Adrenal gland (tissue), 12 donors: ENCODE data around the gene LMNA. TPM values are rescaled to one million over a fixed set of nuclear protein-coding genes. Genes with fewer than 3 reads are reported as not detected.

ENCODE experiments used
- DNase-seq, 7 donors: peaks; one replicate each; pipeline ENCODE4 v3.0.0-alpha.2; 2019 to 2020
- H3K27ac ChIP-seq, 5 donors: fragments of 200-600 bp; sonication (generic) in 4 of 5; 1 replicate in 3 of 5; 2 replicates in 2 of 5; pipeline versions ENCODE4 v1.5.1 to v1.8.0; 2016 to 2020; ENCODE audit warnings: mild to moderate bottlenecking in 1 of 5
- H3K27me3 ChIP-seq: fragments of 200-600 bp; 2 replicates; pipeline ENCODE4 v1.8.0; 2021
- H3K36me3 ChIP-seq, 2 donors: fragments of 200-600 bp; replicated peaks in 1 of 2; 1 replicate in 1 of 2; 2 replicates in 1 of 2; pipeline versions ENCODE4 v1.5.1 to v1.8.0; 2018 to 2022
- H3K4me1 ChIP-seq, 2 donors: fragments of 200-600 bp; replicated peaks in 1 of 2; 1 replicate in 1 of 2; 2 replicates in 1 of 2; pipeline versions ENCODE4 v1.5.1 to v1.8.0; 2018 to 2021
- H3K4me3 ChIP-seq, 4 donors: fragments of 200-600 bp; sonication (generic) in 3 of 4; one replicate each; pipeline ENCODE4 v1.5.1; 2016 to 2018
- H3K9me3 ChIP-seq, 3 donors: fragments of 200-600 bp; sonication (generic) in 1 of 3; replicated peaks in 1 of 3; 1 replicate in 2 of 3; 2 replicates in 1 of 3; pipeline versions ENCODE4 v1.5.1 to v1.8.0; 2016 to 2021
- CTCF ChIP-seq, 6 experiments: fragments of 450-650 bp in 4 of 6; fragments of 200-600 bp in 2 of 6; sonication (generic) in 1 of 6; IDR thresholded peaks; 1 replicate in 5 of 6; 2 replicates in 1 of 6; pipeline versions ENCODE4 v1.5.1 to v1.8.0; 2016 to 2021; ENCODE audit warnings: antibody characterized with exemption in 6 of 6, mild to moderate bottlenecking in 2 of 6, moderate library complexity in 1 of 6
- POLR2A ChIP-seq, 2 donors: fragments of 450-650 bp; IDR thresholded peaks; one replicate each; pipeline ENCODE4 v1.6.1; 2017; ENCODE audit warnings: antibody characterized with exemption in 2 of 2, mild to moderate bottlenecking in 2 of 2, moderate library complexity in 1 of 2
- WGBS, 4 donors: extraction: QIAGEN DNeasy Blood & Tissue Kit in 2 of 4; methylation state at CpG; one replicate each; pipeline versions ENCODE4 v1.1.5 to v1.1.7; 2013 to 2017; 5-methylcytosine and 5-hydroxymethylcytosine counted together
- intact Hi-C, 2 donors: fragments of 100-400 bp; cut with DNase I; formaldehyde crosslinking; loops; one replicate each; pipeline versions ENCODE4 v1.14.1 to v1.15.0; 2022 to 2023
- polyA plus RNA-seq, 3 donors: library from polyadenylated mRNA; stranded (reverse); fragments of 200-250 nt in 2 of 3; fragments of 350-450 nt in 1 of 3; fragmentation: Illumina TruSeq in 1 of 3; extraction: RNeasy Lipid Tissue Mini Kit (QIAGEN cat#74804) in 1 of 3; gene quantifications; one replicate each; pipeline ENCODE4 v1.2.3, GENCODE V29; 2013 to 2014
- total RNA-seq, 9 donors: library from RNA; depleted of rRNA in 4 of 9; stranded (reverse); fragments of >200 nt in 4 of 9; fragments of 120-200 nt in 1 of 9; fragmentation: NEBNext Ultra II Directional in 1 of 9; extraction: Animal tissue kit (Norgen Biotek cat#: 25700) in 1 of 9; gene quantifications; one replicate each; pipeline versions ENCODE4 v1.1.0 to v1.2.4, GENCODE V29; 2013 to 2023
- donor health status: healthy with polysubstance abuse.
- donor health status: Bipolar disorder and iron deficiency.
- donor health status: DM: yes; HTN: yes; CAD: no.
- donor health status: DM: no; HTN: no; CAD: no.
- donor health status: DM: no; HTN: no; CAD: no.
- donor health status: DM: yes; HTN: yes; CAD: no.

LMNA gene
- total and polyA plus RNA-seq, 12 donors, result 116 to 591 (median 382) TPM

DNA sequence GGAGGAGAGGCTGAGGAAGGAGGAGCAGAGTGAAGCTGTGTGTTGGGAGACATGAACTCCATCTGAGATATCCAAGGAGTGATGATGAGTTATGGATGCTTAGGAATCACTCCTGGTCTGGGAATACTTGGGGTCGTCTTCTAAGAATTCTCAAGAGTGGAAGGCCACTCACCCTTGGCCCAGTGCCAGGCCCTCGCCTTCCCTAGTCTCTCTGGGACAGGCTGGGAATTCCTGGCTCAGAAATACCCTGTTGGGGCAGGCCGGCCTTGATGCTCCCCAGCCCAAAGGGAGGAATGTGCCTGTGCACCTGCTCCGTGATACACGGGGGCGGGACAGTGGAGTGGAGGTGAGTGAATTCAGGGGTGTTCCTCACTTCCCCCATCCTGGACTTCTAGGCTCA, 12.6 kb upstream of the LMNA start:
- H3K4me3 ChIP-seq, result no peak overlapping the region
- H3K27me3 ChIP-seq, result no peaks in the 10 kb centered on the region
- TF ChIP-seq CTCF (IDR thresholded peaks at IDR 0.05) (no peak), POLR2A (IDR thresholded peaks at IDR 0.05) (no peak)
- intact Hi-C loops, result no loop called here
- no peaks in the 10 kb centered on the region for H3K9me3 ChIP-seq
- no peaks in the 10 kb centered on the region for H3K36me3 ChIP-seq
- H3K4me1 ChIP-seq, result peaks cover 14 to 65% of the 10 kb centered on the region in 2 donors
- no peak overlapping the region for H3K27ac ChIP-seq
- 56 to 68% (median 58%) methylated on average over 5 to 6 of the region's 6 CpGs for WGBS, 4 donors
- DNase-seq, result peak in 1 of 7 donors; percentile 61

DNA sequence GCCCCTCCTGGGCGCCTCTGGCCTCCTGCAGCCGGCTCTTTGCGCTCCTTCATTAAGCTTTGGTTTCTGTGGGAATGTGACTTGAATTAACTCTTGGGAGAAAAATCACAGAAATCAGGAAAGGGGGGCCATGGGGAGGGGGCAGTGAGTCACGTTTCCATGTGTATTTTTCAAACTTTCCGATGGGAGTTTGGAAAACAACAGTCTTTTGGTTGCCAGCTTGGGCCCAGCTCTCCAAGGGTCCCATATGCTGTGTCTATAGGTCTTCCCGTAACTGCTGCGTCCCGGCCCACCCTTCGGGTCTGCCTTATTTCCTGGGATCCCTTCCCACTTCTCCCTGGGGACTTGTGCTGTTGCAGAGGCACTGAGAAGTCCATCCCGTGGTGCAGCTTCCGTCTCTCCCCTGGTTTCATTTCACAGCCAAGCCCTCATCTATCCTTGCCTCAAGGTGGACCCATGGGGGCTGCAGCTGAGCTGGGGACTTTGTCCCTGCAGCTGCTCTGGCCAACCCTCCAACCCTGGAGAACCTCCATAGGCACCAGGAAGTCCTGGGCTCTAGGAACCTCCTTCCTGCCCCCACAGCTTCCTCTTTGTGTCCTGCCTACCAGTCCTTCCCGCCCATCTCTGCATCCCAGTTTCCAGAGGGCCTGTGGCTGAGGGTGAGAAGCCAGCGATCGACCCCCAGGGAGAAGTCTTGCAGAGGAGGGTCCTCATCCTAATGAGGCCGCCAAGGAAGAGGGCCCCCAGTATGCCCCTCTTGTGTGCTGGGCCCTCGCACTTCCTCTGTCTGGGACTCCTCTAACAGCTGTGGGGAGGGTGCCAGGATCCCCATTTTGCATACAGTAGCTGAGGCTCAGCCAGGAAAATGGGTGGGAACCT, 11.6 kb upstream of the LMNA start:
- intact Hi-C loops, result no loop called here
- no peak for DNase-seq
- Histone ChIP-seq H3K27ac (peak overlapping the region in 4 of 5 donors; percentile 7 to 97 (median 51)), H3K4me3 (no peak overlapping the region), H3K9me3 (no peaks in the 10 kb centered on the region), H3K27me3 (no peaks in the 10 kb centered on the region), H3K4me1 (peaks cover 11 to 64% of the 10 kb centered on the region in 2 donors), H3K36me3 (no peaks in the 10 kb centered on the region)
- no peak for TF ChIP-seq CTCF (IDR thresholded peaks at IDR 0.05)
- no peak for TF ChIP-seq POLR2A (IDR thresholded peaks at IDR 0.05)
- WGBS, 4 donors, result 69 to 80% (median 74%) methylated on average over 12 to 16 of the region's 16 CpGs

GRCh38 chr1:156103521-156103947, 11.0 kb upstream of the LMNA start:
- H3K4me3 ChIP-seq, result no peak overlapping the region
- no peak for TF ChIP-seq POLR2A (IDR thresholded peaks at IDR 0.05)
- TF ChIP-seq CTCF (IDR thresholded peaks at IDR 0.05), result no peak
- peak in 1 of 7 donors; percentile 65 for DNase-seq
- H3K4me1 ChIP-seq, result peaks cover 11 to 64% of the 10 kb centered on the region in 2 donors
- WGBS, 4 donors, result 63 to 91% (median 67%) methylated on average over 7 to 9 of the region's 9 CpGs
- intact Hi-C loops, result no loop called here
- H3K27me3 ChIP-seq, result no peaks in the 10 kb centered on the region
- peak overlapping the region in 3 of 5 donors; percentile 11 to 97 (median 91) for H3K27ac ChIP-seq
- H3K36me3 ChIP-seq, result no peaks in the 10 kb centered on the region
- H3K9me3 ChIP-seq, result no peaks in the 10 kb centered on the region

GRCh38 chr1:156104065-156104810, 10.3 kb upstream of the LMNA start:
- H3K36me3 ChIP-seq, result no peaks in the 10 kb centered on the region
- H3K27ac ChIP-seq, result peak overlapping the region in 3 of 5 donors; percentile 1 to 97 (median 91)
- WGBS, 4 donors, result 36 to 55% (median 43%) methylated on average over 9 to 15 of the region's 15 CpGs
- peaks cover 11 to 69% of the 10 kb centered on the region in 2 donors for H3K4me1 ChIP-seq
- H3K4me3 ChIP-seq, result no peak overlapping the region
- peak in 3 of 7 donors; percentile 48 to 78 (median 61) for DNase-seq
- H3K9me3 ChIP-seq, result no peaks in the 10 kb centered on the region
- TF ChIP-seq CTCF (IDR thresholded peaks at IDR 0.05), result no peak
- no peak for TF ChIP-seq POLR2A (IDR thresholded peaks at IDR 0.05)
- intact Hi-C loops, result no loop called here
- no peaks in the 10 kb centered on the region for H3K27me3 ChIP-seq
